HG03558 (cell line): ENCODE measurements around the gene MAOB.

ENCODE experiments used
- ATAC-seq: cut with Tn5 transposase; IDR thresholded peaks from one replicate; pipeline ENCODE4 v1.9.1; 2021; ENCODE audit warnings: moderate number of reproducible peaks; ENCODE audit not compliant: unreplicated experiment; ENCODE audit errors: extremely low read depth

The MAOB gene

GRCh38 chrX:43861750-43862149, 20.5 kb downstream of the MAOB start:
- ATAC-seq: no peak

DNA sequence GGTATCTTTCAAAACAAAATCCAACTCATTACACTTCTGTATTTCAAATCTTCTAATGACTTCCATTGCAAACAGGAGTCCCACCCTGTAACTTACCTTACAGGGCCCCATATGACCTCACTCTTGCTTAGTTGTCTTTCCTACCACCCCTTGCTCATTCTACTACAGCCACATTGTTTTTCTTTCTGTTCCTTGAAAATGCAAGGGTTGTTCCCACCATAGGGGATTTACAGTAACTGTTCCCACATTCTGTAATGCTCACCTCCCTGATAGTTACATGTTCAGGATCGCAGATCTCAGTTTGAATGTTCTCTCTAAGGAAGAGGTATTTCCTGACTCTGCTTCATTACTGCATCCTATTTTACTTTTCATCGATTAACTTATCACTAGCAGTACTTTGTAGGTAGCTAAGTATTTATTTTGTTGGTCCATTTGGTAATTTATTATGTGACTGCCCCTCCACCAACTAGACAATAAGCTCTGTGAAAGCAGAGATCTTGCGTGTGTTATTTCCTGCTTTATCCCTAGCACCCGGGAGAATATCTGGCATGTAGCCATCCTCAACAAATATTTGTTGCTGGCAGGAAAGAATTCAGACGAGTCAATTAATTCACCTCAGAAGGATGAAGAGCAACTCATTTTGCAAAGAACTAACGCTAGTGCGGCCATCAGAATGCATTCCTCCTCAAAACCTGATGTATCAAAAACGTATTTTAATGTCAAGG, 21.4 kb downstream of the MAOB start:
- ATAC-seq: no peak

DNA sequence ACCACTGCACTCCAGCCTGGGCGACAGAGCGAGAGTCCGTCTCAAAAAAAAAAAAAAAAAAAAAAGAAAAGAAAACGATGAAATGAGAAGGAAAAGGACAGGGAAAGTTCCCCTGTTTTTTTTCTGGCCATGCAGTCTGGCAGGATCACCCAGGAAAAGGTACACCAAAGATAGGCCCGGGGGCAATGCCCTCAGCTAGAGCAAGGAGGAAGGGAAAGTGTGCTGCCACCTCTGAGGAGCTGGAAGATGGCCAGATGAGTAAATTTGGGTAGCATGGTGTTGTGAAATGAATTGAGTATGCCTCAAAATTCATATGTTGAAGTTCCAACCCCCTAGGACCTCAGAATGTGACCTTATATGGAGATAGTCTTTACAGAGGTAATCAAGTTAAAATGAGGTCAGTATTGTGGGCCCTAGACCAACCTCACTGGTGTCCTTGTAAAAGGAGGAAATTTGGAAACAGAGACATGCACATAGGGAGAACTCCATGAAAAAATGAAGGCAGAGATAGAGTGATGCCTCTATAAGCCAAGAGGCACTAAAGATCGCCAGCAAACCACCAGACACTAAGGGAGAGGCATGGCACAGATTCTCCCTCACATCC, 28.9 kb downstream of the MAOB start:
- no peak for ATAC-seq

DNA sequence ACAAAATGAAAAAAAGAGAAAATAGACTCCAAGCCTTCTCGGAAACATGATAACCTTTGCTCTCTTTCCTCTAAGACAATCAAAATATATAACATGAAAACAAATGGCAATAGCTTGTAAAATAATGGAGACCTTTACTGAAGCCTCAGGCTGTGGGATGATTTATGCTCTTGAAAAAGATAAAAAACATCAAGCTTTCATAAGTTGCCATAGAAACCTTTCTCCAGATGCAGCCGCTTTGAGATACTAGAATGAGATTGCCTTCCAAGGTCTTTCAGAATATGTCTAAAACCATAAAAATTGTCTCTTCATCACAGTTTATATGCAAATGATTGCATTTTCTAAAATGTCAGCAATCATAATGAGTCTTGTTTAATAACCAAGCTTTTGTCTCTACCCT, 31.6 kb downstream of the MAOB start:
- ATAC-seq: no peak

GRCh38 chrX:43849173-43849572, 33.1 kb downstream of the MAOB start:
- no peak for ATAC-seq

DNA sequence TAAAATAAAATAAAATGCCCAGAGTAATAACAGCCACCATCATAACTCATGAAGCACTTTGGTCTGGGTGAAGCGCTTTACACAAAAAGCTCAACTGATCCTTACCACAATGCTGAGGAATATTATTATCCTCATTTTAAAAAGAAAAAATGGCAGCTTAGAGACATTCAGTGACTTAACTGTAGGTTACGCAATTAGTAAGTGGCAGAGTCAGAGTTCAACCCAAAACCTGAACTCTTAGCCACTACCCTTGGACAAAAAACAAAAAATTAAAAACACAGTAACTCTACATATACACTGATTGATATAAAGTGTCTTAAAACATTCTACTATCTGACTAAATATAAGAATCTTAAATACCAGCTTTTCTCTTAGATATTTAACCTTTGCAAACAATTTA, 34.9 kb downstream of the MAOB start:
- ATAC-seq: no peak

DNA sequence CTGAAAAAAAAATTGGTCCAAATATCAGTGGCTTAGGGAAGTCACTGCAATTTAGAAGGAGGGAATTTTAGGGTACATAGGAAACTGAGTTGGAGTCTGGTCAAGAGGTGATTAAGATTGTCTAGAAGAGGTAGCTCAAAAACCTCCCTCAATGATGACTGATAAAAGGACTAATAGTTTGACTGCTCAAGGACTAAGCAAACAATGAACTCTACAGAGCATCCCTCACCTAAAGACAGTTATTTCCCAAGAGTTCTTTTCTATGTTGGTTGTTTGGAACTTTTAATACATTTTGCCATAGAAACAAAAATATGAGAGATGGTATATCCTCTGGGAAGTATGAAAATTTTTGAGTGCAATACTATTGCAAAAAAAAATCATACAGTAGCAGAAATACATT, 35.7 kb downstream of the MAOB start:
- no peak for ATAC-seq

DNA sequence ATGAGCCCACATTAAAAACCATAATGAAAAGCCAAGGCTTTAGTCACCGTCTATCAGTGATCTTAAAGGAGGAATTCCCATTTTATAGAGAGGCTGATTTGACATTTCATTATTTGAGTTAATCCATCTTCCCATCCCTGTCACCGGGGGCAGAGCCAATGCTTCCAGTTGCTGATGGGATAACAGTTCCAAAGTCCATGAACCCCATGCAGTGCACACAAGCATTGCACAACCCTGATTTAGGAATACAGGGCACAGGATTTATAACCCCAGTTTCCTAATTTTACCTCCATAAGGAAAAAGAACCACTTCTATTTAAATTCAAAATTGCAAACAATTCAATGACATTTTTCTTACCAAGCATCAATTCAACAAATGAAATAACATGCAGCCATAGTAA, 36.5 kb downstream of the MAOB start:
- ATAC-seq: no peak

GRCh38 chrX:43840265-43840664, 42.0 kb downstream of the MAOB start:
- no peak for ATAC-seq

- ATAC-seq: no peak
Observed at GRCh38 chrX:43836435-43837184, 45.6 kb downstream of the MAOB start.

DNA sequence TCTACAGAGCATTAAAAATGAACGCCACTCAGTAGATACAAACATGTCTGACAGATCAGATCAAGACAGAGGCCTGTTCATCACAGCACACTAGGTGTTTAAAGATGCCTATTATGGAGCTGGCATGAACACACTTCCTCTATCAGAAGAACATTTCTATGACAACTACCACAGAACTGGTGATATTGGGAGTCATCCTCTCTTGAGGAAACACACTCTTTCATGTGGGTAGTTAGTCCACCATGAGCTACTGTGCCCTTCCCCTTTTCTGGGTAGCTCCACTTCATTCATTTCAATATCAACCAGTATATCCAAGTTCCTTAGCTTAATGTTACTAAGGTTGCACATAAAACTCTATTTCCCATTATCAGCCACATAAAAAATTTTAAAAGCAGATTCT, 46.7 kb downstream of the MAOB start:
- no peak for ATAC-seq

GRCh38 chrX:43827791-43828190, 54.5 kb downstream of the MAOB start:
- no peak for ATAC-seq

- ATAC-seq: no peak
Observed at GRCh38 chrX:43822014-43822413, 60.2 kb downstream of the MAOB start.

- ATAC-seq: no peak
Observed at GRCh38 chrX:43817444-43817843, 64.8 kb downstream of the MAOB start.

- ATAC-seq: no peak
Observed at GRCh38 chrX:43815209-43815608, 67.0 kb downstream of the MAOB start.

- no peak for ATAC-seq
Observed at GRCh38 chrX:43813898-43814297, 68.4 kb downstream of the MAOB start.

GRCh38 chrX:43813319-43813718, 68.9 kb downstream of the MAOB start:
- no peak for ATAC-seq

GRCh38 chrX:43809463-43809862, 72.8 kb downstream of the MAOB start:
- ATAC-seq: no peak

- ATAC-seq: no peak
Observed at GRCh38 chrX:43808231-43808630, 74.0 kb downstream of the MAOB start.

GRCh38 chrX:43805579-43805978, 76.7 kb downstream of the MAOB start:
- ATAC-seq: no peak

GRCh38 chrX:43804021-43804420, 78.2 kb downstream of the MAOB start:
- no peak for ATAC-seq
